ENCODE results near the gene SATB2. TPM values are rescaled to one million over a fixed set of nuclear protein-coding genes. Genes with fewer than 3 reads are reported as not detected.
A peak's percentile ranks its signal among the peaks of the same experiment; 100 is the strongest.

SATB2 gene
- total RNA-seq, 1 experiment from 2014 or later, result 16.5 TPM

DNA sequence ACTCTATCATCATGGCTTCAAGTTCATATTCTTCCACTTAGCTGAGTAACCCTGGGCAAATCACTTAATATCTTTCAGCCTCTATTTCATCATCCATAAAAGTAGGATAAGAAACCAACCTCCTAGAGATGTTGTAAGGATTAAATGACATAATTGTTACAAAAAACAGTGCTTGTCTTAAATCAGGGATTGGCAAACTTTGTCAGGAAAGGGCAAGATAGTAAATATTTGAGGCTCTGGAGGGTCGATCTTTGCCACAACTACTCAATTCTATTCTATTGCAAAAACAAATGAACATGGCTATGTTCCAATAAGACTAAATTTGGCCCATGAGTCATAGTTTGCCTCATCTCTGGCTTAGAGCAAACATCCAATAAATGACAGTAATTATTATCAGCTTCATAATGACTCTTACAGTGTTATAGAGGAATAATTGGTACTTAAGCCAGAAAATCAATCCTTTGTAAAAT, 184.7 kb downstream of the SATB2 start:
- Mint-ChIP-seq H3K4me1 (ENCODE audit: insufficient read depth, unreplicated experiment) (peaks cover 6% of the 10 kb centered on the region), H3K27me3 (ENCODE audit: insufficient read depth, unreplicated experiment) (no peaks in the 10 kb centered on the region), H3K9me3 (ENCODE audit: unreplicated experiment) (no peaks in the 10 kb centered on the region), H3K27ac (ENCODE audit: low read depth, unreplicated experiment) (no peak overlapping the region), H3K4me3 (ENCODE audit: unreplicated experiment) (no peak overlapping the region), H3K36me3 (ENCODE audit: insufficient read depth, unreplicated experiment) (peaks cover 22% of the 10 kb centered on the region)
- ChIA-PET CTCF (interaction anchor here (0.6 kb wide), 1 partner anchor 146 kb away, joined by 4 read pairs; no protein-coding TSS in a partner anchor), POLR2A (interaction anchor here (0.6 kb wide), 1 partner anchor 182 kb away, joined by 3 read pairs; no protein-coding TSS in a partner anchor)
- intact Hi-C loops (cut with micrococcal nuclease), result no loop called here
- no TSS peak for BruUV-seq (replicated peaks)
- TF ChIP-seq, protein P1, sequence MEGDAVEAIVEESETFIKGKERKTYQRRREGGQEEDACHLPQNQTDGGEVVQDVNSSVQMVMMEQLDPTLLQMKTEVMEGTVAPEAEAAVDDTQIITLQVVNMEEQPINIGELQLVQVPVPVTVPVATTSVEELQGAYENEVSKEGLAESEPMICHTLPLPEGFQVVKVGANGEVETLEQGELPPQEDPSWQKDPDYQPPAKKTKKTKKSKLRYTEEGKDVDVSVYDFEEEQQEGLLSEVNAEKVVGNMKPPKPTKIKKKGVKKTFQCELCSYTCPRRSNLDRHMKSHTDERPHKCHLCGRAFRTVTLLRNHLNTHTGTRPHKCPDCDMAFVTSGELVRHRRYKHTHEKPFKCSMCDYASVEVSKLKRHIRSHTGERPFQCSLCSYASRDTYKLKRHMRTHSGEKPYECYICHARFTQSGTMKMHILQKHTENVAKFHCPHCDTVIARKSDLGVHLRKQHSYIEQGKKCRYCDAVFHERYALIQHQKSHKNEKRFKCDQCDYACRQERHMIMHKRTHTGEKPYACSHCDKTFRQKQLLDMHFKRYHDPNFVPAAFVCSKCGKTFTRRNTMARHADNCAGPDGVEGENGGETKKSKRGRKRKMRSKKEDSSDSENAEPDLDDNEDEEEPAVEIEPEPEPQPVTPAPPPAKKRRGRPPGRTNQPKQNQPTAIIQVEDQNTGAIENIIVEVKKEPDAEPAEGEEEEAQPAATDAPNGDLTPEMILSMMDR (IDR thresholded peaks at IDR 0.05; ENCODE audit: unreplicated experiment), result no peak
- peak; percentile 59 for DNase-seq (ENCODE audit: unreplicated experiment)

DNA sequence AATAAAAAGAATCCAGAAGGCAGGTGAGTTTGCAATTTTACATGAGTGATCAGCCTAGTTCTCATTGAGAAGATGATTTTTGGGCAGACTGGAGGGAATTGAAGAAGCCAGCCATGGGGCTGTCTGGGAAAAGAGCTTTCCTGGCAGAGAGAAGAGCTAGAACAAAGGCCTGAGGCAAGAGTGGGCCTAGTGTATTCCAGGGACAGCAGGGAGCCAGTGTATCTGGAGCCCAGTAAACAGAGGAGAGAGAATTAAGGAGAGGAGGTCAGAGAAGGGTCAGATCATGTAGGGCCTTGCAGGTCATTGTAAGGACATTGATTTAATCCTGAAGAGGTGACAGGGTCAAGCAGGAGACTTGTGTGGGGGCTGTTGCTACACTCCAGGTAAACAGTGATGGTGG, 195.8 kb downstream of the SATB2 start:
- Mint-ChIP-seq H3K36me3 (ENCODE audit: insufficient read depth, unreplicated experiment) (no peaks in the 10 kb centered on the region), H3K27me3 (ENCODE audit: insufficient read depth, unreplicated experiment) (no peaks in the 10 kb centered on the region), H3K27ac (ENCODE audit: low read depth, unreplicated experiment) (no peak overlapping the region), H3K9me3 (ENCODE audit: unreplicated experiment) (peaks cover 19% of the 10 kb centered on the region), H3K4me3 (ENCODE audit: unreplicated experiment) (no peak overlapping the region), H3K4me1 (ENCODE audit: insufficient read depth, unreplicated experiment) (no peaks in the 10 kb centered on the region)
- TF ChIP-seq, protein P1 (IDR thresholded peaks at IDR 0.05; ENCODE audit: unreplicated experiment), result no peak
- ChIA-PET CTCF (interaction anchor here (0.7 to 1.1 kb wide), 5 partner anchors 10 to 478 kb away, joined by 3 read pairs; no protein-coding TSS in a partner anchor), POLR2A (interaction anchor here (0.6 to 0.7 kb wide), 2 partner anchors 194 to 1136 kb away, joined by 3 read pairs; no protein-coding TSS in a partner anchor)
- BruUV-seq (replicated peaks), result no TSS peak
- no peak for DNase-seq (ENCODE audit: unreplicated experiment)
- intact Hi-C loops (cut with micrococcal nuclease), result loop anchor here (1.0 kb wide), 1 partner anchor 201 kb away; no protein-coding TSS in a partner anchor

DNA sequence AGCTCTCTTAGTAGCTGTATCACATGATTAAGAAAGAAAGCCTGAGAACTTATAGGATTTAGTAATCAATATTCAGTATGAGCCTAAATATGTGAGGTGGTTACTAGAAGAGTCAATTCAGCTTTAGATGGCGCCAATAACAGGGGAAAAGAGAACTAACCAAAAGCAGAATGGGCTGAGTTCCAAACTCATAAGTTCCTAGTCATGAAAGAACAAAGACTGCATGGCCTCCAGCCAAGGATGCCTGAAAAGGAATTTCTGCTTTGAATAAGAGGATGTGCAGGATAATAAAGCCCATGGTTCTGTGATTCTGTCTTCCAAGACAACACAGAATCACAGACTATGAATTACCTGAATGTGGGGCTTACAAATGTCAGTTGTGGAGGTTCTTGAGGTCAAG, 196.5 kb downstream of the SATB2 start:
- intact Hi-C loops (cut with micrococcal nuclease), result loop anchor here (1.0 kb wide), 1 partner anchor 202 kb away; no protein-coding TSS in a partner anchor
- Mint-ChIP-seq H3K4me3 (ENCODE audit: unreplicated experiment) (no peak overlapping the region), H3K27me3 (ENCODE audit: insufficient read depth, unreplicated experiment) (no peaks in the 10 kb centered on the region), H3K9me3 (ENCODE audit: unreplicated experiment) (peaks cover 19% of the 10 kb centered on the region), H3K4me1 (ENCODE audit: insufficient read depth, unreplicated experiment) (no peaks in the 10 kb centered on the region), H3K36me3 (ENCODE audit: insufficient read depth, unreplicated experiment) (no peaks in the 10 kb centered on the region), H3K27ac (ENCODE audit: low read depth, unreplicated experiment) (no peak overlapping the region)
- no TSS peak for BruUV-seq (replicated peaks)
- ChIA-PET CTCF (interaction anchor here (0.8 to 0.9 kb wide), 3 partner anchors 205 to 479 kb away, joined by 3 to 5 read pairs (median 3); no protein-coding TSS in a partner anchor), POLR2A (interaction anchor here (0.6 to 0.7 kb wide), 2 partner anchors 194 to 1137 kb away, joined by 3 read pairs; no protein-coding TSS in a partner anchor)
- TF ChIP-seq, protein P1 (IDR thresholded peaks at IDR 0.05; ENCODE audit: unreplicated experiment), result no peak
- peak; percentile 77 for DNase-seq (ENCODE audit: unreplicated experiment)

DNA sequence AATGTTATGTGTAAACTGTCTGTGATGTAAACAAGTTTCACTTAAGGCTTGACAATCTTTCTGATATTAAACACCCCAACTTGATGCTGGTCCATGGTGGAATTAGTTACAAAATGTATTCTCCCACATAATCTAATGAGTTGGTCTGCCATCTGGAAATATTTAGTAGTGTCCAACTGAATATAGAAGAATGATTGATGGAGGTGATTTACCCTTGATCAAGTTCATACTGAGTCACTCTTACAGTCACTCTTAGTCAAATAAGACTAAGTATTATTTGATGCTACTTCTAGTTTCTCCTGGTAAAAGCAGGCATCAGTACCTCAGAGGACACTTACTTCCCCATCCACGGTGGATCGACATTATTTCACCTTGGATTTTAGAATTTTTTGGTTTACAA, 198.1 kb downstream of the SATB2 start:
- intact Hi-C loops (cut with micrococcal nuclease), result loop anchor here (5.0 kb wide), 1 partner anchor 237 kb away; no protein-coding TSS in a partner anchor
- no peak for DNase-seq (ENCODE audit: unreplicated experiment)
- H3K4me1 Mint-ChIP-seq (ENCODE audit: insufficient read depth, unreplicated experiment), result no peaks in the 10 kb centered on the region

More for the DNA sequence above, 198.1 kb downstream of the SATB2 start:
- Mint-ChIP-seq H3K36me3 (ENCODE audit: insufficient read depth, unreplicated experiment) (no peaks in the 10 kb centered on the region), H3K4me3 (ENCODE audit: unreplicated experiment) (no peak overlapping the region), H3K27ac (ENCODE audit: low read depth, unreplicated experiment) (no peak overlapping the region), H3K9me3 (ENCODE audit: unreplicated experiment) (peaks cover 19% of the 10 kb centered on the region), H3K27me3 (ENCODE audit: insufficient read depth, unreplicated experiment) (no peaks in the 10 kb centered on the region)
- TF ChIP-seq, protein P1 (IDR thresholded peaks at IDR 0.05; ENCODE audit: unreplicated experiment), result no peak
- CTCF ChIA-PET, result no interaction called here
- POLR2A ChIA-PET, result no interaction called here
- BruUV-seq (replicated peaks), result no TSS peak

All from MCF 10A (cell line).